Measurements from ENCODE around the gene CDH5. TPM values are rescaled to one million over a fixed set of nuclear protein-coding genes. Genes with fewer than 3 reads are reported as not detected.

The CDH5 gene
- total and polyA plus RNA-seq, 2 of the 8 experiments (the other 6 are each of a cell fraction or from before 2014, with no cell fraction given) = 0.32 TPM

DNA sequence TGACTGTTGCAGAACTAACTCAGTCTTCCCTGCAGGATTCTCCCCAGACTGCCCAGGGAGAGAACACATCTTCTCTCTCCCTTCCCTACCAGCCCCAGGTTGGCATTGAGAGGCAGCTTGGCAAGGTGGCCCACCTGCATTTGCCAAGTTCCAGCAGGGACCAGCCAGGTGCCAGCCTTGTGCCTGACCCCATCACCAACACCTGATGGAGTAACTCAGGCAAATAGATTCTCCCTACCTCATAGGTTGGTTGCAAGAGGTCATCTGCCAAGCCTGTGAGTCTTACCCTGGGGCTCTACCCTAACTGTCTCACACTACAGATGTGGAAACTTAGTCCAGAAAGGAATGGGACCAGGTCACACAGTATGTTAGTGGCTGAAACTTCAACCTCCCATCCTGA, 81.0 kb downstream of the CDH5 start:
- no peak for DNase-seq (ENCODE audit: low read depth in 1 of 2, low spot score in 2 of 2)
- Histone ChIP-seq H3K18ac (ENCODE audit: extremely low read depth, low read length) (no peak overlapping the region), H4K8ac (ENCODE audit: extremely low read depth, insufficient read depth, low read length) (no peak overlapping the region), H3K9ac (replicated peaks in 1 of 4; ENCODE audit: extremely low read depth in 1 of 4, low read depth in 3 of 4, low read length in 3 of 4) (no peak overlapping the region), H2BK15ac (ENCODE audit: low read length) (no peak overlapping the region), H4K91ac (replicated peaks; ENCODE audit: insufficient read length, low read length) (no peak overlapping the region), H3K27ac (ENCODE audit: low read depth, low read length) (no peak overlapping the region), H3K9me3 (ENCODE audit: insufficient read depth in 2 of 2, low read depth in 1 of 2, low read length in 1 of 2) (no peaks in the 10 kb centered on the region), H3K27me3 (replicated peaks in 1 of 4; ENCODE audit: control insufficient read depth in 3 of 4, extremely low read depth in 1 of 4, insufficient read depth in 3 of 4, low read length in 3 of 4) (0 out of 7 replicates have a peak, but pooled peaks cover 0 to 3% (median 0%) of the 10 kb centered on the region in 4 experiments), H3K14ac (ENCODE audit: insufficient read length) (no peak overlapping the region), H4K20me1 (replicated peaks in 1 of 2; ENCODE audit: control insufficient read depth in 1 of 2, insufficient read depth in 2 of 2, low read length in 2 of 2) (no peaks in the 10 kb centered on the region), H3K79me2 (ENCODE audit: control insufficient read depth in 1 of 2, insufficient read depth in 2 of 2, low read length in 2 of 2) (no peaks in the 10 kb centered on the region), H2AFZ (ENCODE audit: low read length) (no peak overlapping the region), H4K5ac (ENCODE audit: insufficient read length, low read depth, low read length) (no peak overlapping the region), H2BK20ac (ENCODE audit: low read length) (no peak overlapping the region), H3K36me3 (ENCODE audit: control insufficient read depth in 2 of 4, insufficient read depth in 4 of 4, low read length in 3 of 4) (no peaks in the 10 kb centered on the region), H3K23me2 (ENCODE audit: low read depth, low read length) (no peaks in the 10 kb centered on the region), H2BK5ac (ENCODE audit: low read depth, low read length) (no peak overlapping the region), H2AK5ac (ENCODE audit: low read depth, low read length) (no peak overlapping the region), H3K4me2 (ENCODE audit: insufficient read depth in 1 of 2, low read depth in 2 of 2, low read length in 2 of 2) (no peak overlapping the region), H3K56ac (replicated peaks; ENCODE audit: insufficient read length, low read depth, low read length) (no peak overlapping the region), H2BK12ac (ENCODE audit: low read depth, low read length) (no peak overlapping the region), H2BK120ac (replicated peaks; ENCODE audit: low read depth, low read length) (no peak overlapping the region), H3K23ac (ENCODE audit: insufficient read length) (no peak overlapping the region), H3K4me3 (ENCODE audit: extremely low read depth in 1 of 4, insufficient read depth in 2 of 4, low read depth in 3 of 4, low read length in 4 of 4) (no peak overlapping the region), H3K79me1 (ENCODE audit: low read depth, low read length) (no peaks in the 10 kb centered on the region), H3K4ac (replicated peaks; ENCODE audit: insufficient read length, low read depth, low read length) (no peak overlapping the region), H3K4me1 (replicated peaks in 1 of 4; ENCODE audit: control insufficient read depth in 3 of 4, insufficient read depth in 4 of 4, low read length in 3 of 4) (peaks cover 0 to 4% (median 0%) of the 10 kb centered on the region in 4 experiments; a peak in 1 of 7 replicates)
- ChIA-PET POLR2A (ENCODE audit: partially characterized antibody) (no interaction called here), CTCF (ENCODE audit: partially characterized antibody) (interaction anchor here (1.1 to 1.4 kb wide), 4 partner anchors 12 to 18 kb away, joined by 3 to 4 read pairs (median 4); no protein-coding TSS in a partner anchor)
- TF ChIP-seq TCF12 (IDR thresholded peaks at IDR 0.05; ENCODE audit: low read depth, low read length) (no peak), CREB1 (IDR thresholded peaks at IDR 0.05) (no peak), TBP (IDR thresholded peaks at IDR 0.05; ENCODE audit: low read depth, low read length) (no peak), GABPA (IDR thresholded peaks at IDR 0.05; ENCODE audit: borderline replicate concordance, insufficient read depth, low read length) (no peak), RBBP5 (IDR thresholded peaks at IDR 0.05; ENCODE audit: borderline replicate concordance, low read depth, low read length) (no peak), POLR2AphosphoS5 (IDR thresholded peaks at IDR 0.05; ENCODE audit: low read depth, low read length) (no peak), RAD21 (IDR thresholded peaks at IDR 0.05 in 1 of 2, conservative IDR thresholded peaks at IDR 0.05 in 1 of 2; ENCODE audit: low read depth in 2 of 2, low read length in 2 of 2) (no peak), EGR1 (IDR thresholded peaks at IDR 0.05; ENCODE audit: borderline replicate concordance, low read depth, low read length) (no peak), CBX8 (IDR thresholded peaks at IDR 0.05; ENCODE audit: borderline replicate concordance, low read depth, low read length) (no peak), SIX5 (IDR thresholded peaks at IDR 0.05; ENCODE audit: low read depth, low read length) (no peak), NANOG (IDR thresholded peaks at IDR 0.05; ENCODE audit: insufficient read depth, low read depth, low read length, poor library complexity, severe bottlenecking) (no peak), KDM5A (IDR thresholded peaks at IDR 0.05; ENCODE audit: low read length) (no peak), BCL11A (IDR thresholded peaks at IDR 0.05; ENCODE audit: low read depth in 2 of 2, low read length in 2 of 2) (no peak)
- FAIRE-seq = no peak
